Astrocyte of the hippocampus (primary cell): Measurements from ENCODE around the gene LHFPL3.
"Not testable (repeated sequence)": the region's sequence is repeated elsewhere in the genome, so short reads cannot be mapped to it uniquely, and the experiment has no call there.

Experiments
- DNase-seq: peaks from one replicate; pipeline ENCODE4 v3.0.0; 2011; ENCODE audit warnings: low read depth, low spot score

The LHFPL3 gene

DNA sequence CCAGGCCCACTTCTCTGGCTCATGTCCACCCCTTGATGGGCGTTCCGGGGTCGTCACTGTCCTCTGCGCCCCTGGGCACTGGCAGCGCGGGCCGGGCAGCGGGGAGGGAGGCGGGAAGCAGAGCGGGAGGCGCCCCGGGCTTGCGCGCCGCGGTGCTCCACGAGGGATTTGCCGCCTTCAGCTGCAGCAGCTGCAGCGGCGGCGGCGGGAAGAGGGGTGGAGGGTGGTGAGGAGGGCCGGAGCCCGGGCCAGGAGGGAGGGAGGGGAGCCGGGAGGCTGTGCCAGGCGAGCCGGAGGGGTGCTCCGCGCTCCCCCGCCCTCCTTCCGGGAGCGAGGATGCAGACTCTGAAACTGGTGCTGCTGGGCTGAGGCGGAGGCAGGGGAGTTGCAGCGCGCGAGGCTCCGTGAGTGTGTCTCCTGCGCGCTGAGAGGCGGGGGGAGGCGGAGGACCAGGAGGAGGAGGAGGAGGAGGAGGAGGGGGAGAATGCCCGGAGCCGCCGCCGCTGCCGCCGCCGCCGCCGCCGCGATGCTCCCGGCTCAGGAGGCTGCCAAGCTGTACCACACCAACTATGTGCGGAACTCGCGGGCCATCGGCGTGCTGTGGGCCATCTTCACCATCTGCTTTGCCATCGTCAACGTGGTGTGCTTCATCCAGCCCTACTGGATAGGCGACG lies at the start of gene LHFPL3:
Gene LHFPL3, plus strand, starts transcription at position 308 of the 674 bp plus-strand sequence.
- DNase-seq = peak; percentile 46

- DNase-seq = not testable (repeated sequence)
These were observed 46.7 kb upstream of the LHFPL3 start for GRCh38 chr7:104281685-104282084.

GRCh38 chr7:104286839-104287238 lies 41.6 kb upstream of the LHFPL3 start:
- DNase-seq = no peak

DNA sequence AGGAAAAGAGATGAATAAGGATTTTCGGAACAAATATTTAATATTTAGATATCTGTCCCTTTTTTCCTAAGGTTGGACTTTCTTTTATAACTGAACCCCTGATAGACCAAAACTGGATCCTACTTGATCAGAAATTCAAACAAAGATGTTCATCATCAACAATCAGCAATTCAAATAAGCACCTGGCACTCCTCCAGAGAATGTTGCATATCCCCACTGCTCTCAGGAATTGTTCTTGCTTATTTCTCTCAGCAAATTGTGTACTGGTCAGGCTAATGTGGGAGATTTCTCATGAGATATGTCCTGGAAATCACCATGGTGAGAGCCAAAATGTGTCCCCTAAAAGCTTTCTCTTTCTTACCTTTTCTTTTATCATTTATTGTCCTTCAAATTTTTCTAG lies 40.3 kb upstream of the LHFPL3 start:
- no peak for DNase-seq

GRCh38 chr7:104294291-104294690 lies 34.1 kb upstream of the LHFPL3 start:
- DNase-seq = no peak

DNA sequence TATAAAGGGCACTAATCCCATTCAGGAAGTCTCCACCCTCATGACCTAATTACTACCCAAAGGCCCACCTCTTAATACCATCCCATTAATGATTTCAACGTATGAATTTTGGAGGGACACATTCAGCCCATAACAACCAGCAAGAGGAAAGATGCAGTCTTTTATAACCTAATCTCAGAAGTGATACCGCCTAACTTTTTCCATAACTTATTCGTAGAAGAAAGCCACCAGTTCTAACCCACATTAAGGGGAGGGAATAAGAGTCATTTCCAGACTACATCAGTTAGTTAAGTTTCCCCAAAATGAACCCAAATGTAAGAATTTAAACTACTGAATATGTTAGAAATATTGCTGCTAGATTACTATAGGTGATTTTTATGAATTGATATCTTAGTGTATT lies 32.1 kb upstream of the LHFPL3 start:
- DNase-seq = no peak

DNA sequence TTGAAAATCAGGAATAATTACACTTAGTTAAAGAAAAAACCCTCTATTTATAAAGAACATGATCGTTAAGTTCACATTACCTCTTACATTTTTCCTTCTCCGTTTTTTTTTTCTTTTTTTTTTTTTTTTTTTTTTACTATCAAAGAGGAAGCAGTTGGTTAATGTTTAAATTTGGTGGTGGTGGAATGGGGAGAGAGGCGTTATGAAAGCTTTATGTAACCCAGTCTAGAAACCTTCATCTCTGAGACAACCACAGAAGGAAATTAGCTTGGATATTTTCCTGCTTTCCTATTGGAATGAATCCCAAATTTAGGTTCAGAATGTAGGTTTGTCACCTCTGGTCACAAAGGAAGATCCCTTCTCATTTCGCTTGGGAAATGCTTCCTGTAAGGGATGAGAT lies 31.5 kb upstream of the LHFPL3 start:
- no peak for DNase-seq

GRCh38 chr7:104299323-104299722 lies 29.1 kb upstream of the LHFPL3 start:
- DNase-seq = no peak

- DNase-seq = no peak
These were observed 28.6 kb upstream of the LHFPL3 start for GRCh38 chr7:104299777-104300176.

- no peak for DNase-seq
These were observed 21.6 kb upstream of the LHFPL3 start for GRCh38 chr7:104306793-104307192.

- no peak for DNase-seq
These were observed 10.3 kb upstream of the LHFPL3 start for GRCh38 chr7:104317948-104318629.

DNA sequence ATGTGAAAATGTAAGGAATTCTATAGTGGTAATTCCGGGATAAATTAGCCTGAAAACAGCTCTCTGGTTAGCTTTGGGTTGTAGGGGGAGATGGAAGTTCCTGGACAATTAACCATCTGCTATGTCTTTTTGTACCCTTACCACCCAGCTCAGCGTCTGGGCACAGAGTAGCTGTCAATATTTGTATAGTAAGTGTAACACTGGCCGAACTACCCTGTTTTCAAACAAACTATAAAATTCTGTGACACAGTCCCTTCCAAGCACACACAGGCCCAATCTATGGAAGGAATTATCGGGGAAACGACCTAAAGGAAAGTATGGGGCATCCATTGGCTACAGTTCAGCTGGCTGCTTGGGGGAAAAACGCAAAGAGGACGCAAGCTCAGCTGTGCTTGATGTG lies 869 bp upstream of the LHFPL3 start:
- no peak for DNase-seq

GRCh38 chr7:104327938-104328295 lies 486 bp upstream of the LHFPL3 start:
- no peak for DNase-seq

DNA sequence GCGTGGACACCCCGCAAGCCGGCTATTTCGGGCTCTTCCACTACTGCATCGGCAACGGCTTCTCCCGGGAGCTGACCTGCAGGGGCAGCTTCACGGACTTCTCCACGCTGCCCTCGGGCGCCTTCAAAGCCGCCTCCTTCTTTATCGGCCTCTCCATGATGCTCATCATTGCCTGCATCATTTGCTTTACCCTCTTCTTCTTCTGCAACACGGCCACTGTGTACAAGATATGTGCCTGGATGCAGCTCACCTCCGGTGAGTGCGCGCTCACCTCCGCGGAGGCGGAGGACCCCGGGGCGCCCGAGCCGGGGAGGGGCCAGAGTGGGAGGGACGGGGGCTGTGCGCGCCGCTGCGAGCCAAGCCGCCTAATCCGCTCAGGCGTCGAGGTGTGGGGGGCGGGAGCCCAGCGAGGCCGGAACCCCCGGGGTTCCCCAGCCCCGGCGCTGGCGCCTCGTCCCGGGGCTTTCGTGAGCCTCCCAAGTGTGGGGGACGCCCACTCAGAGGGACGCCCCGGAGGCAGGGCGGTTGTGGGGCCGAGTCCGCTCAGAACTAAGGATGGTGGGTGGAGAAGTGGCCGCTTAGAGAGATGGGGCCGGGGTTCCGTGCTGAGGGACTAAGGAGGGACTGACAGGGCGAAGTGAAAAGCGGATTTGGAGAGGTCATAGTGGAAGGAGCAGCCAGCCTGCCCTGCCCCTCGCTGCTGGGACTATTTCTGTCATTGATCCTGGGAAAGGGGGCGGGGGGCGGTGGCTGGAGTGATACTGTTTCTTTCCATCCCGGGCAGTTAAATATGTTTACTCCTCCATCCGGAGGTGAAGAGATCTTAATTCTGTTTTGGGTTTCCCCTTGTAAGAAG lies 795 bp downstream of the LHFPL3 start:
- peak; percentile 39 for DNase-seq

DNA sequence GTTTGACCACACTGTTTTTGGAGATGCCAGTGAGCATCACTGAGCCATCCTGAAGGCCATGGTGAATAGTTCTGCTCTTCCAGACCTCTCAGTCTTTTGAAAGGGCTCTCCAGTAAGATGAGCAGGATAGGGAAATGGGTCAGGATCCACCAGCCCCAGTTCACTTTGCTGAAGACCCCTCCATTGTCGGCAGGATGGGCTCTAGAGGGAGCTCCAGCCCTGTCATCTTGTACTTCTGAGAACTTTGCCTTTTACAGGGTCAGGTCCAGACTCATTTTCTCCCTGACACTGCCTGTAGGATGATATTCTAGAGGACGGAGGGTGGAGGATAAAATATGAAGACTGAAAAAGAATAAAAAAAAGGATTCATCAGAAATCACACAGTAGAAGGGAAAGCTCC lies 13.1 kb downstream of the LHFPL3 start:
- DNase-seq = peak; percentile 13

DNA sequence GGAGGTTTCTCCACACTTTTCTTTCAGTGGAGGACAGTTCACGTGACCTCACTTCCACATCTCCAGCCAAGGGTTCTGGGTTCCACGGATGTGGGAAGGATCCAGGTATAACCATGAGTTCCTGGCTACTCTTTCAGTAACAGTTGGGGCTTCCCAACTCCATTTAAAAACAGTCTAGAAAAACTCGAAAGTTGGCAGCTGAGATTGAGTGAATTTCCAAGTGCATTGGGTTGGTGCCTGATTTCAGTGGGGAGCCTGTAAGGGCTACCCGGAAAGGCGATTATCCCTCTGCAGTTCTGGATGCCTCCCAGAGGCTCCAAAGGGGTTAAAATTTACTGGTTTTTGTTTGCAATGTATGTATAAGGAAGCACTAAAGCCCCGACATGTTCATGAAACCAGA lies 24.3 kb downstream of the LHFPL3 start:
- DNase-seq = no peak

DNA sequence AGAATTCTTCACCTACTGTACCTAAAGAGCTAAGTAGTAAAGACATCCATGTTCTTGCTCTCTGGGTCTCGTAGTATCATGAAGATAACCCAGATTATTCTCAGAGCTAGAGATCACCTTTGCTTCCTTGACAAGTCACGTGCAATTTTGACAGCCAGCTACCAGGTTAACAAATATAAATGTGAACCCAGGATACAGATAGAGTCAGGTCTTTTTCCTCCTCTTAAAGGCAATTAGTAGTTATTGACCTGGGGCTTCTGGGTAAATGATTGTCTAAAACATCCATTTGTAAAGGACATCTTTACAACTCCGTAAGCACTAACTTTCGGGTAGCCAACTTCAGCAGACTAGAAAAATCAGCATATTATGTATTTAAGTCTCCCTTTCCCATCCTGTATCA lies 28.8 kb downstream of the LHFPL3 start:
- DNase-seq = no peak

- no peak for DNase-seq
These were observed 30.2 kb downstream of the LHFPL3 start for GRCh38 chr7:104358446-104359132.

DNA sequence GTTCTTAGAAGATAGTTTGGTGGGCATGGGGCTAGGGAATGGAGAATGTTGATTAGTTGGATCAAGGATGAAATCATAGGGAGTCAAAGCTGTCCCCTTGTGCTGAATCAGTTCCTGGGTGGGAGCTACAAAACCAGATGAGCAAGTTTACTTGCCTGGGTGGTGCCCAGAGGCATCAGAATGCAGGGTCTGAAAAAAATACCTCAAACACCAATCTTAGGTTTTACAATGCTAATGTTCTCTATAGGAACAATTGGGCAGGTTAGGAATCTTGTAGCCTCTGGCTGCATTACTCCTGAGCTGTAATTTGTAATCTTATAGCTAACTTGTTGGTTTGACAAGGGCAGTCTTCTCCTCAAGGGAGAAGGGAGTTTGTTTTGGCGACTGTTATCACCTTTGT lies 34.4 kb downstream of the LHFPL3 start:
- no peak for DNase-seq

DNA sequence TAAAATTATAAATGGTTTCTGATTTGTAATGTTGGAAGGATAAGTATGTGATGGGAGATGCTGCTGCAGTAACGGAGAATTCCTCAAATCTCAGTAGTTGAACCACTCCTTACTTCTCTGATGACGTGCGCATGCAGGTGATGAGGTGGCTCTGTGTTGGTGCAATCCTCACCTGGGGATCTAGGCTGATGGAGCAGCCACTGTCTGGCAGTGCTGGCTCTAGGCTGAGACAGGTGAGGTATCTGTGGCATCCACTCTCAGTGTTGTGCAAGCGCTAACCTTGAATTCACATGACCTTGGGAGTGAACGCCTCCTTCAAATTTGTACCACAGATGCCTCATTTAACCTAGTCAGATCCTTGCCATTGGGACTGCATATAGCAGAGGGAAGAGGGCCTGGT lies 35.0 kb downstream of the LHFPL3 start:
- no peak for DNase-seq

DNA sequence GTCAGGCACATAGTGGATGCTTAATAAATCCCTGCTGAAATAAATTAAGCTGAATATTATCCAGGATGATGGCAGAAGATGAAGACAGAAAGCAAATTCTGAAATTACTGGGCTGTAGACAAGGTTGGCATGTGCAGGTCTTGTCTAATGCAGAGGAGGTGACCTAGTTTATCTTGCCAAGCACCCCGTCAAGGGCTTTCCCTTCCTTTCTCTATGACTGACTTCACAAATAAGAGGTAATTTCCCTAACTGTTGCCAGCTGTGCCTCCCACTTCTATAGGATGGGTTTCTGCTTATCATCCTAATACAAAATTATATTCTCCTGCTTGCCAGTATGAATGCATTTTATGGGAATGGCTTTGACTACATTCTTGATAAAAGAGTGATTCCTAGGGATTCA lies 38.0 kb downstream of the LHFPL3 start:
- no peak for DNase-seq

DNA sequence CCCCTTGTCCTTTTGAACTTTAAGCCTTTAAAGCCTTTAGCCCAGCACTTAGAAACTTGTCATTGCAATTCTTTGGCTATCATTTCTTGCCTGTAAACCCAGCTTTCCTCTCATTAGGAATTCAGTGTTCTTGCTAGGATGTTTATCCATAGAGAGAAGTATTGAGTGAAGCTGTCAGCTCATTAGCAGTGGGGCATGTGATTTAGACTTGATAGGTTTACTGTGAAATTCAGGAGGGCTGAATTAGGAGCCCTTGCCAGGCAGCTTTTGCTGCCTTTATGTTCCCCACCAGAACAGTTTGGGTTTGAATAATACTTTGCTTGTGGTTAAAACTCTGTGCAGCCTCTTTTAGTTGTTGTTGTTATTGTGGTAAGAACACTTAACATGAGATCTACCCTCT lies 39.5 kb downstream of the LHFPL3 start:
- peak; percentile 37 for DNase-seq
